ENCODE data around the gene DPH7. TPM values are rescaled to one million over a fixed set of nuclear protein-coding genes. Genes with fewer than 3 reads are reported as not detected.
A peak's percentile ranks its signal among the peaks of the same experiment; 100 is the strongest.

The DPH7 gene
- total RNA-seq, 4 donors from 2014 or later: 17.6 to 43.6 (median 27.8) TPM

DNA sequence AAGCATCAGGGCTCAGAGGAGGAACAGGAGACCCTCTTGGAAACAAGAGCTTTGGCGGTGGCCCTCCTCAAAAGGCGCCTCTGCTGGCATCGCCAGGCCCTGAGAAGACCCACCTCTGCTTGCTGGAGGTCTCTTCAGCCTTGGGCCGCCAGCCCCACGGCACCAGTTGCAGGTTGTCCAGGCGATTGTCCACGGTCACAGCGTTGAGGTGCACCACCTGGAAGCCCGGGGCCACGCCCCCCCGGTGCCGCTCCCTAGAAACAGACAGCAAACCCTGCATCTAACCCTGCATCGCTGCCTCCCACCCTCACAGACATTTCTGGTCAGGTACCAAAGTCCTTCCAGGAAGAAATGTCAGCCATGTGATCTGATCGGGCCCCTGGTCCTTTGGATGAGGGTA lies 8.1 kb upstream of the DPH7 start:
- Histone ChIP-seq H3K9me3 (no peaks in the 10 kb centered on the region), H3K27ac (no peak overlapping the region), H3K4me1 (peaks cover 0 to 31% (median 6%) of the 10 kb centered on the region in 3 donors), H3K36me3 (peaks cover 0 to 68% of the 10 kb centered on the region in 2 donors), H3K27me3 (no peaks in the 10 kb centered on the region), H3K4me3 (no peak overlapping the region)
- ATAC-seq: no peak
- 80 to 83% methylated on average over 1 to 6 of the region's 14 CpGs for WGBS, 2 donors (ENCODE audit: low coverage in 1 of 2)
- no peak for TF ChIP-seq POLR2AphosphoS5 (IDR thresholded peaks at IDR 0.05)
- TF ChIP-seq EP300 (IDR thresholded peaks at IDR 0.05): no peak

DNA sequence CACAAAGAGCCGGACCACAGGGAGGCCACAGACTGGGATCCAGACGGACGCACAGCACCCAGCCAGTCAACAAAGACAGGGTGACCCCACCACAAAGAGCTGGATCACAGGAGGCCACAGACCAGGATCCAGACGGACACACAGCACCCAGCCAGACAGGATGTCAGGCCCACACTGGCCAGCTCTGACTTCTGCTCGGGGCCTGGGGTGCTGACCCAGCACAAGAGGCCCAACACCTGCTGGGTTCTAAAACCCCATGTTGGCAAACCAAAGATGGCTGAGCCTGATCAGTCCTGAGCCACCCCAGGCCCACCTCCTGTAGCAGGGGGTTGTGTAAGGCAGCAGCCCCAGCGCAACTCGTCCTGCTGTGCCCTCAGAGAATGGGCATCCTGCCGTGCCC lies 5.2 kb upstream of the DPH7 start:
- ATAC-seq: no peak
- H3K4me1 ChIP-seq: peaks cover 0 to 31% (median 0%) of the 10 kb centered on the region in 3 donors
- TF ChIP-seq, protein P1, sequence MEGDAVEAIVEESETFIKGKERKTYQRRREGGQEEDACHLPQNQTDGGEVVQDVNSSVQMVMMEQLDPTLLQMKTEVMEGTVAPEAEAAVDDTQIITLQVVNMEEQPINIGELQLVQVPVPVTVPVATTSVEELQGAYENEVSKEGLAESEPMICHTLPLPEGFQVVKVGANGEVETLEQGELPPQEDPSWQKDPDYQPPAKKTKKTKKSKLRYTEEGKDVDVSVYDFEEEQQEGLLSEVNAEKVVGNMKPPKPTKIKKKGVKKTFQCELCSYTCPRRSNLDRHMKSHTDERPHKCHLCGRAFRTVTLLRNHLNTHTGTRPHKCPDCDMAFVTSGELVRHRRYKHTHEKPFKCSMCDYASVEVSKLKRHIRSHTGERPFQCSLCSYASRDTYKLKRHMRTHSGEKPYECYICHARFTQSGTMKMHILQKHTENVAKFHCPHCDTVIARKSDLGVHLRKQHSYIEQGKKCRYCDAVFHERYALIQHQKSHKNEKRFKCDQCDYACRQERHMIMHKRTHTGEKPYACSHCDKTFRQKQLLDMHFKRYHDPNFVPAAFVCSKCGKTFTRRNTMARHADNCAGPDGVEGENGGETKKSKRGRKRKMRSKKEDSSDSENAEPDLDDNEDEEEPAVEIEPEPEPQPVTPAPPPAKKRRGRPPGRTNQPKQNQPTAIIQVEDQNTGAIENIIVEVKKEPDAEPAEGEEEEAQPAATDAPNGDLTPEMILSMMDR (IDR thresholded peaks at IDR 0.05): no peak
- TF ChIP-seq POLR2AphosphoS5 (IDR thresholded peaks at IDR 0.05): no peak
- TF ChIP-seq EP300 (IDR thresholded peaks at IDR 0.05): no peak
- no peak for TF ChIP-seq POLR2A (IDR thresholded peaks at IDR 0.05)
- no peaks in the 10 kb centered on the region for H3K27me3 ChIP-seq
- H3K9me3 ChIP-seq: no peaks in the 10 kb centered on the region
- no peak overlapping the region for H3K4me3 ChIP-seq
- H3K27ac ChIP-seq: no peak overlapping the region
- H3K36me3 ChIP-seq: peaks cover 0 to 82% of the 10 kb centered on the region in 2 donors
- no CpG with 5 or more reads among the region's 8 CpGs for WGBS, 2 donors (ENCODE audit: low coverage in 1 of 2)

- H3K36me3 ChIP-seq: peaks cover 0 to 79% of the 10 kb centered on the region in 2 donors
- WGBS, 2 donors (ENCODE audit: low coverage in 1 of 2): 83% methylated on average over 6 of the region's 14 CpGs; no CpG with 5 or more reads in 1 of the 2 donors
- TF ChIP-seq, protein P1 (IDR thresholded peaks at IDR 0.05): no peak
- no peak for TF ChIP-seq EP300 (IDR thresholded peaks at IDR 0.05)
- TF ChIP-seq POLR2AphosphoS5 (IDR thresholded peaks at IDR 0.05): no peak
- TF ChIP-seq POLR2A (IDR thresholded peaks at IDR 0.05): no peak
- H3K9me3 ChIP-seq: no peaks in the 10 kb centered on the region
- peaks cover 0 to 26% (median 0%) of the 10 kb centered on the region in 3 donors for H3K4me1 ChIP-seq
- H3K27ac ChIP-seq: no peak overlapping the region
- no peak overlapping the region for H3K4me3 ChIP-seq
- H3K27me3 ChIP-seq: no peaks in the 10 kb centered on the region
- no peak for ATAC-seq
Observed at GRCh38 chr9:137583347-137583746, 4.6 kb upstream of the DPH7 start.

DNA sequence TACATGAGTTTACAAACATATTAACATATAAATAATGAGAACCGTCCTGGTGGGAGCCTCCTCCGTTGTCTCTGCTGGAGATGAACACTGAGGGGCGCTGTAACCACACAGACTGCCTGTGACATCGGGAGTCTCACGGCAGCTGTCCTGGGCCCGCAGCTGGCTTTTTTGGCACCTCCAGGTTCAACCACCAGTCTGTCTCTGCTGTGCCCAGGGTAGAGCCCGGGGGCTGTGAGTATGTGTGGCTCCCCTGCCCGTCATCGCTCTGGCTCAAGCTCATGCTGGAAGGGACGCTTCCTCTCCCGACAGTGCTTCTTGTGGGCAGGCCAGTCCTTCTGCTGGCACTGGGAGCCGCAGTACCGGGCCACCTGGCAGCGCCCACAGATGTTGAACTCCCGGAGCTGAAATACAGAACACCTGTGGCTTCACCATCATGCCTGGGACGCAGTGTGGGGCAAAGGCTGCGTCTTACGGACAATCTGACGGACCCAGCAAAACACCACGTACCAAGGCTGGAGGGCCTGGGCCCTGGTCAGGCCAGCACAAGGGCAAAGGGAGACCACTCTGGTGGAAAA lies 3.6 kb upstream of the DPH7 start:
- Histone ChIP-seq H3K4me3 (no peak overlapping the region), H3K4me1 (peaks cover 0 to 31% (median 8%) of the 10 kb centered on the region in 3 donors), H3K36me3 (peaks cover 0 to 69% of the 10 kb centered on the region in 2 donors), H3K9me3 (no peaks in the 10 kb centered on the region), H3K27me3 (no peaks in the 10 kb centered on the region), H3K27ac (no peak overlapping the region)
- TF ChIP-seq POLR2AphosphoS5 (IDR thresholded peaks at IDR 0.05): no peak
- TF ChIP-seq, protein P1 (IDR thresholded peaks at IDR 0.05): peak in 1 of 4 experiments; percentile 21
- 29 to 45% methylated on average over 4 to 5 of the region's 20 CpGs for WGBS, 2 donors (ENCODE audit: low coverage in 1 of 2)
- no peak for ATAC-seq

DNA sequence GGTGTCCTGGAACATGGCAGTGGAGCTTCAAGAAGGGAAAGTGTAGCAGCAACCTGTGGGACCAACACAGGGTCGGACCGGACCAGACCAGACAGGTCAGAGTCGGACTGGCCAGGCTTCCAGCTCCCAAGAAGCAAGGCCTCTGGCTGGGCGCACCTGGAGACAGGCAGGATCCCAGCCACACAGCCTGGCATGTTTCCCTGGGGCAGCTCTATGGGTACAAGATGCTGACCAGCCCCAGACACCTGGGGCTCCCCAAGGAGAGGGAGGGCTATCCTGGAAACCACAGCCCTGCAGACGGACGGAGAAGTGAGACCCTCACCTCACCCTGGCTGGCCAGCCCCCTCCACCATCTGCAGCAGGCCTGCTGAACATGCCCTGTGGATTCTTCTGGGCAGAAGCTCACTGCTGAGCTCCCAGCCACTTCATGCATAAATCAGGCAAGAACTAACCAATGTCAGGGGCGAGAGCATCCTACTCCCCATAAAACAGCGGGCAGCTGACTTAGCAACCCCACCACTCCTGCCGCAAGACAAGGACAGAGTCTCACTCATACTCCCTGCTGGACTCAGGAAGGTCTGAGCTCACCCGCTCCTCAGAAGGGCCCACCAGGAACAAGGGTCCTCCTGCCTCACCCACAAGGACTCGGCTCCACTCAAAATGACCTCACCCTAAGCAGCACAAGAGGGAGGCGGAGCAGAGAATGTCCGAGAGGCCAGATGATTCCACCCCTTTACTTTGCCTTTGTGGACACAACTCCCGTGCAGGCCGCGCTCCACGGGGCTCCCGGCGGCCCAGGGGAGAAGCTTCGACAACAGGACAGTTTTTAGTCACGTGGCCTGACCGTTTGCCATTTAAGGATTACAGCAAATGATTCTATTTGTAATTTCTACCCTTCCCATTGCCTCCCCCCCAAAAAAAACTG lies 2.9 kb upstream of the DPH7 start:
- WGBS, 2 donors (ENCODE audit: low coverage in 1 of 2): 87 to 92% methylated on average over 3 to 7 of the region's 22 CpGs
- H3K4me3 ChIP-seq: no peak overlapping the region
- TF ChIP-seq, protein P1 (IDR thresholded peaks at IDR 0.05): no peak
- TF ChIP-seq POLR2AphosphoS5 (IDR thresholded peaks at IDR 0.05) (no peak), POLR2A (IDR thresholded peaks at IDR 0.05) (no peak), EP300 (IDR thresholded peaks at IDR 0.05) (no peak)
- H3K27me3 ChIP-seq: no peaks in the 10 kb centered on the region
- peaks cover 0 to 38% (median 11%) of the 10 kb centered on the region in 3 donors for H3K4me1 ChIP-seq
- peaks cover 0 to 62% of the 10 kb centered on the region in 2 donors for H3K36me3 ChIP-seq
- no peak for ATAC-seq
- no peak overlapping the region for H3K27ac ChIP-seq
- H3K9me3 ChIP-seq: no peaks in the 10 kb centered on the region

Data from gastroesophageal sphincter (tissue), 4 donors.